ENCODE results near the gene ADAMTS3. TPM values are rescaled to one million over a fixed set of nuclear protein-coding genes. Genes with fewer than 3 reads are reported as not detected.
"Not testable (repeated sequence)": the region's sequence is repeated elsewhere in the genome, so short reads cannot be mapped to it uniquely, and the experiment has no call there.

ADAMTS3 gene
- total RNA-seq, 4 donors from 2014 or later, result 0.37 to 3.6 (median 0.75) TPM

DNA sequence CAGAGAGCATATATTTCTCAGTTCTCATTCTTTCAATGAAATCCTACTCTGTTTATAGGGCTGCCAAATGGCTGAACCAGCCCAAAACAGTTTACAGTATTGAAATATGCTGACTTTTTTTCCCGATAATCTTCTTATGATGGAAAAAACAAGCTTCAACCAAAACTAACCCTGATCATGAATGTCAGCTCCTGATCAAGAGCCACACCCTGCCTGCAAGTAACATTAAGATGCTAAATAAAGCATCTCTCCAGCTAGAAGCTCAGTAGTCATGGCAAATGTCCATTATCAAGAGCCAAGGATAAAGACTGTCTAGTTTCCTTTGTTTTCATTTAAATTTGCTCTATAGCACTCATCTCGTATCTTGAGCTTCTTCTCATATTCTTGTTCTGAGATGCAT, 136.0 kb downstream of the ADAMTS3 start:
- TF ChIP-seq, protein P1, sequence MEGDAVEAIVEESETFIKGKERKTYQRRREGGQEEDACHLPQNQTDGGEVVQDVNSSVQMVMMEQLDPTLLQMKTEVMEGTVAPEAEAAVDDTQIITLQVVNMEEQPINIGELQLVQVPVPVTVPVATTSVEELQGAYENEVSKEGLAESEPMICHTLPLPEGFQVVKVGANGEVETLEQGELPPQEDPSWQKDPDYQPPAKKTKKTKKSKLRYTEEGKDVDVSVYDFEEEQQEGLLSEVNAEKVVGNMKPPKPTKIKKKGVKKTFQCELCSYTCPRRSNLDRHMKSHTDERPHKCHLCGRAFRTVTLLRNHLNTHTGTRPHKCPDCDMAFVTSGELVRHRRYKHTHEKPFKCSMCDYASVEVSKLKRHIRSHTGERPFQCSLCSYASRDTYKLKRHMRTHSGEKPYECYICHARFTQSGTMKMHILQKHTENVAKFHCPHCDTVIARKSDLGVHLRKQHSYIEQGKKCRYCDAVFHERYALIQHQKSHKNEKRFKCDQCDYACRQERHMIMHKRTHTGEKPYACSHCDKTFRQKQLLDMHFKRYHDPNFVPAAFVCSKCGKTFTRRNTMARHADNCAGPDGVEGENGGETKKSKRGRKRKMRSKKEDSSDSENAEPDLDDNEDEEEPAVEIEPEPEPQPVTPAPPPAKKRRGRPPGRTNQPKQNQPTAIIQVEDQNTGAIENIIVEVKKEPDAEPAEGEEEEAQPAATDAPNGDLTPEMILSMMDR (IDR thresholded peaks at IDR 0.05), result no peak
- TF ChIP-seq POLR2A (IDR thresholded peaks at IDR 0.05), result no peak
- no peak overlapping the region for H3K4me3 ChIP-seq (ENCODE audit: low read depth, poor library complexity, severe bottlenecking)
- intact Hi-C loops (cut with DNase I; ENCODE audit: low total_unique reads), result no loop called here
- DNase-seq (ENCODE audit: low spot score in 2 of 2), result no peak
- WGBS, 2 donors, result 36% methylated on average over 2 of the region's 2 CpGs

DNA sequence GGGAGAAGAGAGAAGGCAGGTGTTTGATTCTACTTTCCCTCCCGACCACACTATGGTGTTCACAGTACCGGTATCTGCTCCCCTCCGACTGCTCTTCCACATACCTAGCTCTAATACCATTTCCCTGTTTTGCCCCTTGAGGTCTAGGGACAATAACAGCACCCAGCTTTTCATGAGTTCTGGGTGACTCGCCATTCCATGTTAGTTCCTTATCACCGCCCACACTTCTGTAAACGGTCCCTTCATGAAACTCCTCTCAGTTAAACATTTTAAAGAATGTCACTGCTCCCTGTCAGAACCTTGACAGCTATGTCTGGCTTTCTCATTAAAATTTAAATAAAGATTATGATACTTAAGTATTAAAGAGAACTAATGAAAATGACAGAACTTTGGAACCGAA, 136.7 kb downstream of the ADAMTS3 start:
- WGBS, 2 donors, result 81 to 88% methylated on average over 7 of the region's 7 CpGs
- TF ChIP-seq, protein P1 (IDR thresholded peaks at IDR 0.05), result no peak
- no peak for TF ChIP-seq POLR2A (IDR thresholded peaks at IDR 0.05)

DNA sequence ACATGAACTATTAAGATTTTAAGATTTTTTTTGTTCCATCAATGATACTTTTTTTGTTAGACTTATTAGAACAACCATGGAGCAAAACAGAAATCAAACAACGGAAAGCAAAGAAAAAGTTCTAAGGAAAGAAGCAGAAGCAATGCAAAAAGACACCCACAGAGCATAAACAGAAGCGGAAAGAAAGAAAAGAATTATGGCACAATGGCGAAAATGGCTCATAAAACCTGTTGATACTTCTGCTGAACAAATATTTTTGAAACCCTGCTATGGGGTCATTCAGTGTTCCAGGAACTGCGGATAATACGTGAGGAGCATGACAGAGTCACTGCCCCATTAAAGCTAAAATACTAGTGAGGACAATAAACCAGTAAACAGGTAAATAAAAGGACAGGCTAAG, 138.0 kb downstream of the ADAMTS3 start:
- 91 to 92% methylated on average over 5 of the region's 5 CpGs for WGBS, 2 donors
- DNase-seq (ENCODE audit: low spot score in 2 of 2), result no peak
- intact Hi-C loops (cut with DNase I; ENCODE audit: low total_unique reads), result no loop called here
- no peak for TF ChIP-seq POLR2A (IDR thresholded peaks at IDR 0.05)
- TF ChIP-seq, protein P1 (IDR thresholded peaks at IDR 0.05), result no peak
- no peak overlapping the region for H3K4me3 ChIP-seq (ENCODE audit: low read depth, poor library complexity, severe bottlenecking)

More for the DNA sequence above, 136.7 kb downstream of the ADAMTS3 start:
- intact Hi-C loops (cut with DNase I; ENCODE audit: low total_unique reads), result no loop called here
- no peak overlapping the region for H3K4me3 ChIP-seq (ENCODE audit: low read depth, poor library complexity, severe bottlenecking)
- DNase-seq (ENCODE audit: low spot score in 2 of 2), result no peak

DNA sequence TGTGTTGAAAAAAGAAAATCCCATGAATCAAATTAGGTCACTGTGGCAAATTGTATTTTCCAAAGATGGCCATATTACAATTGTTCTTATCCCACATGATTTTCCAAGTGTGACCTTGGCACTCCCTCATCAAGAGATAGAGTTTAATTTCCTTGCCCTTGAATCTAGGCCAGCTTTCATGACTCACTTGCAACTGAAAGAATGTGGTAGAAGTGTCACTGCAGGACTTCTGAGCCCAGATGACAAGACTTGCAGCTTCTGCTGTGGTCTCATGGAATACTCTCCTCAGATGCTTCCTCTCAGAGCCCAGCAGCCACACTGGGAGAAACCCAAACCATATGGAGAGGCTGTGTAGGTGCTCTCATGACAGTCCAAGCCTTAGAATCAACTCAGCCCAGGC, 139.0 kb downstream of the ADAMTS3 start:
- DNase-seq (ENCODE audit: low spot score in 2 of 2), result no peak
- H3K4me3 ChIP-seq (ENCODE audit: low read depth, poor library complexity, severe bottlenecking), result no peak overlapping the region
- intact Hi-C loops (cut with DNase I; ENCODE audit: low total_unique reads), result no loop called here
- TF ChIP-seq, protein P1 (IDR thresholded peaks at IDR 0.05), result no peak
- TF ChIP-seq POLR2A (IDR thresholded peaks at IDR 0.05), result no peak

DNA sequence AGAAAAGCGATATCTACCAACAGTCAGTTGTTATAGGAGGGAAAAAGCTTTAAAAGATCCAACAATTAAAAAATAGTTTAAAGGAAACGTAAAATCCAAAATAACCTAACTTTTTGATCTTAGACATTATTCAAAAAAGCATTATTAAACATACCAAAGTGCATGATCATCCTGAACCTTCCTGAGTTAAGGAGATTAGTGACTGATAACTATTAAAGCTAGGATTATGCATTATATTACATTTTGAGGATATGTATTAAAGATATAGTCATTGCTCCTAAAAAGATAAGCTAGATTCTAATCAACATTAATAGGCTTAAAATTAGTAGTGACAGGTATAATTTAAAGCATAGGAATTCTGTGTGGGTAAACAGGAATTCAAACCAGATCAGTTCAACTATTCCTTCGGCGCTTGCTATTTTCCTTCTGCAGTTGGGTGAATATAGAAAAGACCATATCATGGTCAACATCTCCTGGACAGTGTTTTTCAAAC, 139.6 kb downstream of the ADAMTS3 start:
- H3K4me3 ChIP-seq (ENCODE audit: low read depth, poor library complexity, severe bottlenecking), result no peak overlapping the region
- WGBS, 2 donors, result 94 to 97% methylated on average over 4 of the region's 4 CpGs
- intact Hi-C loops (cut with DNase I; ENCODE audit: low total_unique reads), result no loop called here
- no peak for DNase-seq (ENCODE audit: low spot score in 2 of 2)
- no peak for TF ChIP-seq POLR2A (IDR thresholded peaks at IDR 0.05)
- TF ChIP-seq, protein P1 (IDR thresholded peaks at IDR 0.05), result no peak

DNA sequence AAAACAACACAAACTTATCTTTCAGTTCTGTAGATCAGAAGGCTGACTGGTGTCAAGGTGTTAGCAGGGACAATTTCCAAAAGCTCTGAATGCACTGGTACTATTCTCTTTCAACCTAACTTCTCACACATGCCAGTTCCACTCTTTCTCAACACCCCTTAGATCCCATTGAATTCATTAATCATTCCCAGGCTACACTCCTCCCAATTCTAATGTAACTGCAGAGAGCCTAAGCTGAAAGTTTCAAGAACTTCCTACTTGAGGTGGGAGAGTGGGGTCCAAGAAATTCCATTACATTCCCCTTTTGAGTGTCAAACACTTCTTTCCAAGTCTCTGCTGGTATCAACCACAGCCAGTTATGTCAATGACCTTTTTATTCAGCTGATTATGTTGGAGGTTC, 142.0 kb downstream of the ADAMTS3 start:
- no peak overlapping the region for H3K4me3 ChIP-seq (ENCODE audit: low read depth, poor library complexity, severe bottlenecking)
- intact Hi-C loops (cut with DNase I; ENCODE audit: low total_unique reads), result no loop called here
- TF ChIP-seq POLR2A (IDR thresholded peaks at IDR 0.05), result no peak
- TF ChIP-seq, protein P1 (IDR thresholded peaks at IDR 0.05), result no peak
- no peak for DNase-seq (ENCODE audit: low spot score in 2 of 2)

GRCh38 chr4:72425908-72426307, 143.1 kb downstream of the ADAMTS3 start:
- DNase-seq (ENCODE audit: low spot score in 2 of 2); intact Hi-C loops (cut with DNase I; ENCODE audit: low total_unique reads); H3K4me3 ChIP-seq (ENCODE audit: low read depth, poor library complexity, severe bottlenecking): not testable (repeated sequence)
